ENCODE results near the gene HLA-DQA2.
"Not testable (repeated sequence)": the region's sequence is repeated elsewhere in the genome, so short reads cannot be mapped to it uniquely, and the experiment has no call there.

The HLA-DQA2 gene

DNA sequence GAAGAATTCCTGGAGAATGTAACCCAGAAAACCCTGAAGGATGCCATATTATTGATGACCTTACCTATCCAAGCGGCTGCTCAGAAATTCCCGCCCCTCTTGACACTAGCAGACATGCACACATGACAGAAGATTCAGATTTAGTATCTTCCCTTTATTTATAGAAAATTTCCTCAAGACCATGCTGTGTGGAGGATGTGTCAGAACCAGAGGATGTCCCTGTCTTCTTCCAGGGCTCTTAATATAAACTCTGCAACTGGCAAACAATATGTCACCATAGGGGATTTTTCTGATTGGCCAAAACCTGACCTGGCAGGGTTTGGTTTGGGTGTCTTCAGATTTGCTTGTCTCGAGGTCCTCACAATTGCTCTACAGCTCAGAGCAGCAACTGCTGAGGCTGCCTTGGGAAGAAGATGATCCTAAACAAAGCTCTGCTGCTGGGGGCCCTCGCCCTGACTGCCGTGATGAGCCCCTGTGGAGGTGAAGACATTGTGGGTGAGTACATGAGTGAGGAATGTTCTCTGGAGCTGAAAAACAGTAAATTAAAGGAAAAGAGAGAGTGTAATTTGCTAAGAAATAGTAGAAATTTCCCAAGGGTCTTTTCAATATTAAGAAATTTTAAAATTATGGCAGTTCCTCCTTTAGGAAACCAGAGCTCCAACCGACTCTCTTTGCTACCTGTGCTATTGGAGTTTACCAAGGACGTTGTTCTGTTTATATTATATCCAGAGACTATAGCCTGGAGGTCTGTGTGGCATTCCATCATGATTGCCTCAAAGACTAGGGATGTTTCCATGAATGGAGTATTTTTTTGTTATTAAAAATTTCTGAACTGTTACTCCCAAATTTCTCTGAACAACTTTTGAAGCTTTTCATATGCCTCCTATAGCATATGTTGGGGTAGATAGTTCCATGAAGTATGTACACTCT lies at the start of gene HLA-DQA2:
TSS of gene HLA-DQA2 (plus strand) at position 361 of the 930 bp plus-strand sequence. CDS start at position 414, 53 bp downstream.
- DNase-seq = no peak

DNA sequence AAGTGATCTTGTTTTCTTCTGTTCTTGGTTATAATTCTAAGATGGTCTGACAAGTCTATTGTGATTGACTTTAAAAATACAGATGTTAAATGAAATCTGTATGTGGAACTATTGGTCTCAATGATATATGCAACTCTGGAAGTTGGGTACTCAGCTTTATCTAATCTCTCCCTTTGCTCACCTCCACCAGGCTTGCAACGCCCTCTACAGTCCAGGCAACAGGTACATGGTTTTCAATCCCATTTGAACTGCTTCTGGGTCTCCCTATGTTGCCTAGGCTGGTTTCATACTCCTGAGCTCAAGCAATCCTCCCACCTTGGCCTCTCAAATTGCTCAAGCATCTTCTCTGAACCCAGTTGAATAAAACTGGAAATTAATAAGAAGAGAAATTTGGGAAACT lies 49.2 kb upstream of the HLA-DQA2 start:
- DNase-seq = peak; percentile 77

DNA sequence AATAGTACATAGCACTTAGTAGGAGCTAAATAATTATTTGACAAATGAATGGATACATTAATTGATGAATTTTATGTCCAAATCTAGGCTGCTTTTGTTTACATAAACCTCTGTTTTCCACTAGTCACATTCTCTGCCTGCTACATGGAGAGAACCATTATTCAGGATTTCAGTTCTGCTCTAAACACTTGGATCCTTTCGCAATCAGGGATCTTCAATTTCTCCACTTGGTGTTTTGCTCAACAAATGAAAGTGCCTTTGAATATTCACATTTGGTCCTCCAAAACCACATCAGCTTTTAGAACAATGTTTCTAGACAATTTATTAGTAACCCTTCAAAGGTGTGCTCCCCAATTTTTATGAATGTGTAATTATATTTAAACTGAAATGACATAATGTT lies 44.2 kb upstream of the HLA-DQA2 start:
- DNase-seq = no peak

DNA sequence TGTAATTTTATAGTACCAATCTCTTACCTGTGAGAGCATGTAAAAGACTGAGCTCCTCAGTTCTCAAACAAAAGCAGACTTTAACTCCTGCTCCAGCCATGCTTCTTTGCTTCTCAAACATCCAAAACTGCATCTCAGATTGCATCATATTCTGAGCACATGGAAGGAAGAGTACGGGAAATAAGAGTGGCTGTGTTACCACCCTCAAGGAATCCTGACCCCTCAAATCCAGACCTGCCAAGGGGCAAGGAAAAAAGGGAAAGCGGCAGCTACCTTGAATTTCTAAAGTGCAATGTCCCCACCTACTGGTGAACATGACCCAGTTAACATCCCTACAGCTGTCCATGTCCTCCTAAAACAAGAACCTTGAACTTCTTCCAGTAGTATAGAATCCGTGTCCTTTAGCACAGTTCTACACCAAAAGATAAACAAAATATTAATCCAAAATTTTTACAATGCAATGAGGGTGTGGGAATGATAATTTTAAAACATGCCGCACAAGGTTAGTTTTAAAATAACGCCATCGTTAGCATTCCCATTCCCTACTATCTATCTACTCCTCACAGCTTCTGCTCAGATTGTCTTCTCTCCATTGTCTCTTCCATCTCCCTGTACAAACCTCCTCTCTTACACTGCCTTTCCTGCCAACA lies 40.7 kb upstream of the HLA-DQA2 start:
- peak; percentile 59 for DNase-seq

DNA sequence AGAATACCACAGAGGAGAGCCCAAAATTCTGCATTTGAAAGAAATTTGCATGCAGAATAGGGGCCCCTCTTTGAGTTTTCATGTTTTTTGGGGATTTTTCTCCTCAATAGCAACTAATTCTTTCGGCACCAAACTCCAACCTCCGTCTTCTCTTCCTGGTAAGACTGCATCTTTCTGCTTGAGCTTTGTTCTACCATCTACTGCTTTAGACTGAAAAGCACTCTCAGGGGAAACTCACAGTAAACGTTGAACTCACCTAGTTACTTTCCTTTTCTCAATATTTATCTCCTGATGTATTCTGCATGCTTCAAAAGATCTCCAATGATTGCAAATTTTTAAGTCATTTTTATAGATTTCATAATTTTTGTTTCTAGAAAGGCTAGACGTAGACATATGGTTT lies 37.8 kb upstream of the HLA-DQA2 start:
- no peak for DNase-seq

DNA sequence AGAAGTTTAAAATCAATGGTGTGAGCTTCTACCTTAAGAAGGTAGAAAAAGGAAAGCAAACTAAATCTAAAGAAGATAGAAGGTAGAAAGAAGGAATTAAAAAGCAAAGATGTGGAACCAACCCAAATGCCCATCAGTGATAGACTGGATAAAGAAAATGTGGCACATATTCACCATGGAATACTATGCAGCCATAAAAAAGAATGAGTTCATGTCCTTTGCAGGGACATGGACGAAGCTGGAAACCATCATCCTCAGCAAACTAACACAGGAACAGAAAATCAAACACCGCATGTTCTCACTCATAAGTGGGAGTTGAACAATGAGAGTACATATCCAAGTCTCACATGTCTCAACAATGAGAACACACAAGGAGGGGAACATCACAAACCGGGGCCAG lies 36.0 kb upstream of the HLA-DQA2 start:
- DNase-seq = not testable (repeated sequence)

DNA sequence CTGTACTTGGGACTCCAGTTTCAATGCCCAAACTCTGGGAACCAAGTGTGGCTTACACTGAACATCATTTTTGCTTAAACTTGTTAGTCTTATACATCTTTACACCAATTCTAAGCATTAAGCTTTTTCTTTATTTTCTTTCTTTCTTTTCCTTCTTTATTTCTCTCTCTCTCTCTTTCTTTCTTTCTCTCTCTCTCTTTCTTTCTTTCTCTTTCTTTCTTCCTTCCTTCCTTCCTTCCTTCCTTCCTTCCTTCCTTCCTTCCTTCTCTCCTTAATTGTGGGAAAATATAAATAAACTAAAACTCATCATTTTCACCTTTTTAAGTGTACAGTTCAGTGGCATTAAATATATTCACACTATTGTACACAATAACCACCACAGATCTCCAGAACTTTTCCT lies 31.6 kb upstream of the HLA-DQA2 start:
- no peak for DNase-seq

DNA sequence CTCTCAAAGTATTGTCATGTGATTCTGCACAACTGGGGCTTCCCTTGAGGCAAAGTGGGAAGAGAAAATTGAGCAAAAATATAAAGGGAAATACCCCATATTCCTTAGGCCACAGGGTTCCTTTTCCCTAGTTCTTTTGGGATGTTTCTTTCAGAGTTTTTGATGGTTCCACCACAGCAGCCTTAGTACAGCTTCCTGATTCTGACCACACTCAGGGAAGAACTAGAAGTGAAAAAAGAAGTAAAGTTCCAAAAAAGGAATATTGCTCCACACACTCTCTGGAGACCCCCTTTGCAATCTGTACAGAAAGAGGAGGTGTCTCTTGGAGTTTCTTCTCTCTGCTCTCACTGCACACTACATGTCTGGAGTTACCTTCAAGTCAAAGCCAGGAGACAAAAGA lies 27.9 kb upstream of the HLA-DQA2 start:
- no peak for DNase-seq

DNA sequence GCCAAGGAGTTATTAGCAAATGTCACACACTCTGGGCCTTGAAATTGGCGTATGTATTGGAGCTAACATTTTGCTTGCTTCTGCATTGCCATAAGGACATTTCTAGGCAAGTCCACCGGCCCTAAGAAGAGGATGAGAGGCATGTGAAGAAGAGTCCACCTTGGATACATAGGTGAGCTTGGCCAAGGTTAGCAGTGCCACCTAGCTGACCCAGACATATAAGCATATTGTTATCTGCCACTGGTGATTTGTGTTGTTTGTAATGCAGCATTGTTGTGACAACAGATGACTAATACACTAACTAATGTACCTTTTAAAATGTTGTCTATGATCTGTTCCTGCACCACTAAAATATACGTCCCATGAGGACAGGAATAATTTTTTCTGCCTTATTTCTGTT lies 24.8 kb upstream of the HLA-DQA2 start:
- no peak for DNase-seq

DNA sequence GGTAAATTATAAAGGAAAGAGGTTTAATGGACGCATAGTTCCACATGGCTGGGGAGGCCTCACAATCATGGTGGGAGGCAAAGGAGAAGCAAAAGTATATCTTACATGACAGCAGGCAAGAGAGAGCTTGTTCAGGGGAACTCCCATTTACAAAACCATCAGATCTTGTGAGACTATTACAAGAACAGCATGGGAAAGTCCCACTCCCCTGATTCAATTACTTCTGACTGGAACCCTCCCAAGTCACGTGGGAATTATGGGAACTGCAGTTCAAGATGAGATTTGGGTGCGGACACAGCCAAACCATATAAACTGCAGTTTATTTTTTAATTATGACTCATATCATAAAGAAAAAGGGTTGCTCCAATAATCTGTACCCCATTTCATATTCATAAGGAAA lies 22.3 kb upstream of the HLA-DQA2 start:
- DNase-seq = no peak

DNA sequence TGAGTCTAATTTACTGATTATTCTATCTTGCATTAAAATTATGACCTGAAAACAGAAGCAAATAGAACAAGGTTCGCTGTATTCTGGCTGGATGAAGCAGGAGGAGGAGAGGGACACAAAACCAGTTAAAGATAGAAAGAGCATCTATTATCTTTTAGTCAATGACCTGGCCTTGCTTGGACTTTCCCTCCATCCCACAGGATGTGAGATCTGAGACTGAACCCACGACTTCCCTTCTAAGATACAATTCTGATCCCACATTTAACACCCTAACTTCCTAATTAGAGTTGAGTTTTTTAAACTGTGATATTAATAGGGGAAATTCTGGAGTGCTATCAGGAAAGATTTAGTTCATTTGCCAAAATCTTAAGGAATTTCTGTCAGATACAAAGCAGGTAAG lies 3.1 kb upstream of the HLA-DQA2 start:
- no peak for DNase-seq

DNA sequence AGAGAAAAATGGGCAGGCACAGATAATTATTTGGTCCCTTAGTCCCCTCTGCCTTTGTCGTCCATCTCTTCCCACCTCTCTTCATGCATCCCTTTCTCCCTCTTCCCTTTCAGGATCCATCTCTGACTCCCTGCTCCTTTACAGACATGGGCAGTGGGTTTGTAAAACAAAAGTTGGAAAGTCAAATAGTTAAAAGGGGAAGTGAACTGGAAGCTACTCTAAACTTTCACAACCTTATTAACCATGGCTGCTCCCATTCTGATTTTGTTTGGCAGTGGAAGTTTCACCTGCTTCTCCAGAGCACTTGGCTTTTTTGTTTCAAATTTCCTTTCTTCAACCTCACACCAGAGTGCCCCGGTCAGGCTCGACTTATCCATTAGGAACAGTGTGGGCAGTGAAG lies 1.2 kb downstream of the HLA-DQA2 start:
- no peak for DNase-seq

DNA sequence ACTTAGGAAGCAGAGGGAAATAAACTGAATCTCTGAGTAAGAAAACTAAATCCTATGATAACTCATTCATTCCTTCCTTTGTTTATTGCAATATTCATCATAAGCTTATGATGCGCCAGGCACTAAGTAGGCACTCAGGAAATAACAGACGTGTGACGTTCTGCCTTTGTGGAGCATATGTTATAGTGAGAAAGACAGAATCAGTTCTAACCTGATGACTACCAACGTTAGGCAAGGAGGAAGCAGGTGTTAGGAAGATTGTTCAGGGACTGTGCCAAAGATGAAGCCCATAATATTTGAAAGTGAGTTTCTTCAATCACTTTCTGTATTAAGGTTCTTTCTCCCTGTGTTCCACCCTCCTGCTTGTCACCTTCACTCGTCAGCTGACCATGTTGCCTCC lies 3.6 kb downstream of the HLA-DQA2 start:
- no peak for DNase-seq

DNA sequence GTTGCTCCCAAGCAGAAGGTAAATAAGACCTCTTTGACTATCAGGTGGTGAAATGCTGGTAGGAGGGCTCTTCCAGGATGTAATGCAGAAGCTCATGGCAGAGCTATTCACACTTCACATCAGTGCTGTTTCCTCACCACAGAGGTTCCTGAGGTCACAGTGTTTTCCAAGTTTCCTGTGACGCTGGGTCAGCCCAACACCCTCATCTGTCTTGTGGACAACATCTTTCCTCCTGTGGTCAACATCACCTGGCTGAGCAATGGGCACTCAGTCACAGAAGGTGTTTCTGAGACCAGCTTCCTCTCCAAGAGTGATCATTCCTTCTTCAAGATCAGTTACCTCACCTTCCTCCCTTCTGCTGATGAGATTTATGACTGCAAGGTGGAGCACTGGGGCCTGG lies 4.5 kb downstream of the HLA-DQA2 start:
- DNase-seq = not testable (repeated sequence)

DNA sequence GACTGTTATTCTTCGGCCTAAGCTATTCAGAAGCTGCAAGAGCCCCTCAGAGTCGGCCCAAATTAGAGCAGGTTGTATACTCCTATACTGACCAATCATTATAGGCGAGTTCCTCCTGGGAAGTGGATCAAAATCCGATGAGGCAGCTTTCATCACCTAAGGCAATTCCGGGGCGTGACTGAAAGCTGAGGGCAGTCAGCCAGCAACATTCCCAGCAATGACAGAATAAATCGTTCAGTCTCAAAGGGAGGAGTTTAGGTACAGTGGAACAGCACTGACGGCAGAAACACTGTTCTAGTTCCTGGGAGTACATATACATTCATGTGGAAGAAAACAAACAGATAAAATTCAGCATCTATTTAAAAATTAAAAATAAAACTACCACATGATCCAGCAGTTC lies 11.4 kb downstream of the HLA-DQA2 start:
- no peak for DNase-seq

DNA sequence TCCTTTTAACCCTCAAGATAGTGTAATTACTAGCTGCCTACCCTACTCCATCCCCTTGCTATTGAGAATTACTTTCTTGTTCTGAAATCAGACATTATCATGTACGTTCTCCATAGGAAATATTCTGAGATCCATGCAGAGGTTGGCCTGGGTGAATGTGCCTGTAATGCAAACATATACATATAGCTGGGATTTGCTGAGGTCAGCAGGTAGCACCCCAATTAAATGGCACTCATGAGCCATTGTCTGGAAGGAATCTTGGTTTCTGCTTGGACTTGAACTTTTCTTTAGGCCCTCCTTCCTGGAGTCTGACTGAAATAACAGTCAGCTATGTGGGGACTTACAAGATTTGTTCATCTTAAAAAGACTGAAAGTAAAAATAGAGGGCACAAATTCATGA lies 18.5 kb downstream of the HLA-DQA2 start:
- DNase-seq = no peak

DNA sequence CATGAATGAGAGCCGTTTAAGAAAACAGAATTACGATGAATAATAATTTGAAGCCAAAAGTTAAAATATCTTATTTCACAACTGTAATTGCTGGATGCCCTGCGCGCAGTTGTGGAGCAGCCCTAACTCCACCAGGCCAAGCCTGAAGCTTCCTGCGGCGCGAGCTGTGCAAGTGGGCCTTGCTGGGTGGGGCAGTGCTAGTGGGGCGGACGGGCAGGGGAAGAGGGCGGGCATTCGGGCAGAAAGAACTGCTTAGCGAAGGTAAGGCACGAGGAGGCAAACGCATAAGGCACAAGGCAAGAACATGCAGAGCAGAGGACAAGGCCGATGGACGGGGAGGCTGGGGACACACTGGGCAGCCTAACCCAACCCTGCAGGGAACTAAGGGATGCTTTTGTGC lies 19.9 kb downstream of the HLA-DQA2 start:
- no peak for DNase-seq

DNA sequence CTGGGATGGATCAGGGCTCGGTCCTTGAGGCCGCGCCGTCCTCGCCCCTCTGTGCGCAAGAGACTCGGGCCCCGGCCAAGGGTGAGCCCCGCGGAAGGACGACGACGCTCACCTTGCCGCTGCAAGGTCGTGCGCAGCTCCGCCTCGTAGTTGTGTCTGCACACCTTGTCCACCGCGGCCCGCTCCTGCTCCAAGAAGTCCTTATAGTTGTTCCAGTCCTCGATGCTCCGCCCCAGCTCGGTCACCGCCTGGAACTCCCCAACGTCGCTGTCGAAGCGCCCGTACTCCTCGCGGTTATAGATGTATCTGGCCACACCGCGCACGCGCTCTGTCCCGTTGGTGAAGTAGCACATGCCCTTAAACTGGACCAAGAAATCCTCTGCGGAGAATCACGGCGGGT lies 20.4 kb downstream of the HLA-DQA2 start:
- no peak for DNase-seq

DNA sequence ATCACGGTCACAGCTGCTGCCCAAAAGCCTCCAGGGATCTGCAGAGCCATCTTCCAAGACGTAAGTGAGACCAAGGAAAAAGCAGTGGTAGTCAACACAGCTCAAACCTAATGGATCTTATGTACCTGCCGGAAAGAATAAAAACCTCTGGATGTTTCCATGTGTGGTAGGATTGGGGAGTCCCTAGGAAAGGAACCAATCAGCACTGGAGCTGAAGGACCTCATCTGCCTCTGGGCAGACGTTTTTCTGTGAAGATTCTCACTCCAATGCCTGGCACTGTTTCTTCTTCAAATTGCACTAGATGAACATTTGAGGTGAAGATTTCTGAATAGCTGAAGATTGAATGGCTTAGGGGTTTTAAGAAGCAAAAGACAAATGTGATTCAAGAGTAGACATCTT lies 22.2 kb downstream of the HLA-DQA2 start, which contains the start of gene HLA-DQB2:
TSS of gene HLA-DQB2 (minus strand) at position 112 of the 400 bp plus-strand sequence. CDS start at position 50, 62 bp downstream.
- no peak for DNase-seq

DNA sequence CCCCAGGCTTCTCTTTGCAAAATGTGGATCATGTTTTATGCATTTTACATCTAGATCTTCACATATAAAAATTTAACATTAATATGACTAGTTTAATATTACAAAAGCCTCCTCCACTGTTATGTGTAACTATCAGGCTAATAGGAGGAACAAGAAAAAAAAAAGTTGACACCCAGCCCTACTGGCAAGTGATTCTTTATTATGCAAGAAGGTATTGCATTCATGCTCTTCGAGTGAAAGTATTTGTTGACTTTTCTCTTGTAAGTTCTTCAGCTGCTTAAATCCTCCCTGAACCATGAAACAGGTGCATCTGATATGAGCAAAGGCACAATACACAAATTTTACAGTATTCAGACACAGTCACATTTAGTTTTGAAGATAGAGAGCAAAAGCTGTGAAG lies 22.9 kb downstream of the HLA-DQA2 start:
- DNase-seq = no peak

DNA sequence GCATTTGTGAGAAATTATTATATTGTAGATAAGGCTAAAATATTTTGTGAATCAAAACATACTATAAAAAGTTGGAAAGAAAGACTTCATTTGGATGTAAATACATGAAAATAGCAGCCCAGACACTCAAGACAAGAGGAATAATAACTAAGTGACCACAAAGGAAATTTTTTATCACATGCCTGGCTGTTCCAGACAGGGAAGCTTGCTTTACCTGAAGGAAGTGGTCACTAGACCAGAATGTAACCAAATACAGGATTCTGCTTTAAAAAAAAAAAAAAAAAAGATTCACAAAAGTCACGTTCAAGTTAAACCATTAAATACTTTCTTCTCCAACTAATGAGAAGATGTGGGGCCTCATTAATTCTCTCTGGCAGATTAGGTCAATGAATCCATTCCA lies 31.5 kb downstream of the HLA-DQA2 start:
- DNase-seq = no peak

DNA sequence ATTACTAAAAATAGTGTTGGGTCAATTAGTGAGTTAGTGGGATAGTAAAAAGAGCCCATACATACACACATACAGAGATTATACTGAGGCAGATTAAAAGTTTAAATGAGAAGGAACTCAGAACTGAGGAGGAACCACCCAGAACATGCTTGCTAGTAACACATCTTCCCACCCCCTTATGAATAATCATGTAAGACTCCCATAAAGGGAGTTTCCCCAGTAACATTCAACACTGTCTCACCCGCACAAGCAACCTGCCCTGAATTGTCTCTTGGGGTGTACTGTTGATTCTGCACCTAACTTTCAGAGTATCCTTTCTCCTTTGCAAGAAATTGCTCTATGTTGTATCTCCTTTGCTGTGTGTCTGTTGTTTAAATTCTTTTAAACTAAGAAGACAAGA lies 33.2 kb downstream of the HLA-DQA2 start:
- DNase-seq = no peak

DNA sequence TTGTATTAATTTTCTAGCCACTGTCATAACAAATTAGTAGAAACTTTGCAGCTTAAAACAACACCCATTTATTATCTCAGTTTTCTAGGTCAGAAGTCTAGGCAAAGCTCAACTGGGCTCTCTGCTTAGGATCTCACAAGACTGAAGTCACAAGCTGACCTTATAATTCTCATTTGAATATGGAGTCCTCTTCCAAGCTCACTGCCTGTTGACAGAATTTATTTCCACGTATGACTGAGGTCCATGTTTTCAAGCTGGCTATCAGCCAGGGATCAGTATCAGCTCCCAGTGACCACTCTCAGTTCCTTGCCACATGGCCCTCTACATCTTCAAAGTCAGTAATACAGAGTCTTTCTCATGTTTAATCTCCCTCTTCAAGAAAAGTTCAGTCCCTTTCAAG lies 33.9 kb downstream of the HLA-DQA2 start:
- no peak for DNase-seq

DNA sequence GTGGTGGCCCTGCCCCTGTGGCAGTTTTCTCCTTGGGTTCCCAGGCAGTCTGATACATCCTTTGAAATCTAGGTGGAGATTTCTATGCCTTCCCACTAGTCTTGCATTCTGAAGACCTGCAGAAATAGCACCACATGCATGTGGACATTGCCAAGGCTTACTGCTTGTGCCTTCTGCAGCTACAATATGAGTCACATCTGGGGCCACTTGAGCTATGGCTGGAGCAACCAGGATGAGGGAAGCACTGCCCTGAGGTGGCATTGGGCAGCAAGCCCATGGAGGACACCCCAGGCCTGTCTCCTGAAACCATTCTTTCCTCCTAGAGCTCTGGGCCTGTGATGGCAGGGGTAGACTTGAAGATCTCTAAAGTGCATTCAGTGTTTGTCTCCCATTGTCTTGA lies 37.8 kb downstream of the HLA-DQA2 start:
- DNase-seq = no peak

Measured in CD4-positive, alpha-beta T cell treated with Interleukin-17A for 1 hour (primary cell).